Fibroblast of villous mesenchyme (primary cell): ENCODE results near the gene FTO. TPM values are rescaled to one million over a fixed set of nuclear protein-coding genes. Genes with fewer than 3 reads are reported as not detected.

Experiments
- DNase-seq: peaks from one replicate; pipeline ENCODE4 v3.0.0-alpha.2; 2010; ENCODE audit warnings: low read depth
- H3K4me3 ChIP-seq: 2 replicates; pipeline ENCODE4 v1.5.1; 2011; ENCODE audit warnings: low read depth, mild to moderate bottlenecking, low read length
- total RNA-seq: library from RNA; depleted of rRNA; stranded (reverse); fragments of >200 nt; gene quantifications from 2 replicates; pipeline ENCODE4 v1.2.3, GENCODE V29; 2012
- TF ChIP-seq, protein P1 (sequence below): IDR thresholded peaks from 2 replicates; pipeline ENCODE4 v1.5.1; 2012; ENCODE audit warnings: low read depth, mild to moderate bottlenecking, low read length; ENCODE audit not compliant: insufficient read depth

The FTO gene
- total RNA-seq, 1 donor: 157 TPM

DNA sequence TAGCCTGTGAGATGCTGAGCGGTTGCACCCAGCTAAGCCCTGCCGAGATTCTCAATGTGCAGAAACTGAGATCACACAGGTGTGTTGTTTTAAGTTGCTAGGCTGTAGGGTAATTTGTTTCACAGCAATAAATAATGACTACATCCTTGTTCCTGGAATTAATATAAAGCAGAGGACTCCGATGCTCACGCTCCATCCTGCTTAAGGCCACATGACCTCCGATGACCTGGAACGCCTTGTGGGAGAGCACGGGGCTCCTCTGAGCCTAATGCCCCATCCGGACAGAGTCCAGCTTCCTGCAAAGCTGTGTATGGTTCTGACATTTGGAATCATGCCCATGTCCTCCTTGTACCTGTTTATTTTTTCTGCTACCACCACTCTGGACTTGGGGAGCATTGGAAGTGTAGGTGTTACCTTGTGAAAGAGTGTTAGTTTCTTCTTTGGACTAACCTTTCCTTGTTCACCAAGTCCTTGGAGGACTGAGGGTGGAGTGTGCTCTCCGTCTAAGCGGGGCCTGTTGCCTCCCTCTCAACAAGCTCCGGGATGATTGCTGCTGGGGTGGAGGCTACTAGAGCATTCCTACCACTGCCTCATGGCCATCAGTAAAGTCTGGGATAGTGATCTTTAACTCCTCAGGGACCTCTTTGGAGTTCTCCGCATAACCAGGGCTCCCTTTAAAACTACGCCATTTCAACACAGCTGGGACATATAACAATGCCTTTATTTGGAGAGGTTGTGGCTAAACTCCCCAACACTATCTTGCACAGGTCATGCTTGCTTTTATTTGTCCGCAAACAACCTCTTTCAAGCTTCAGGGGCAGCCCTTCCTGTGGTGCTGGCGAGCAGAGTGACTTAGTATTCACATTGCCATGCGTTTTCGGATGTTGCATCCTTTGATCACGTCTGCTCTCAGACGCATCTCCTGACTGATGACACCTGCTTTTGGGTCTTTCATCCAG, 457.3 kb downstream of the FTO start:
- TF ChIP-seq, protein P1, sequence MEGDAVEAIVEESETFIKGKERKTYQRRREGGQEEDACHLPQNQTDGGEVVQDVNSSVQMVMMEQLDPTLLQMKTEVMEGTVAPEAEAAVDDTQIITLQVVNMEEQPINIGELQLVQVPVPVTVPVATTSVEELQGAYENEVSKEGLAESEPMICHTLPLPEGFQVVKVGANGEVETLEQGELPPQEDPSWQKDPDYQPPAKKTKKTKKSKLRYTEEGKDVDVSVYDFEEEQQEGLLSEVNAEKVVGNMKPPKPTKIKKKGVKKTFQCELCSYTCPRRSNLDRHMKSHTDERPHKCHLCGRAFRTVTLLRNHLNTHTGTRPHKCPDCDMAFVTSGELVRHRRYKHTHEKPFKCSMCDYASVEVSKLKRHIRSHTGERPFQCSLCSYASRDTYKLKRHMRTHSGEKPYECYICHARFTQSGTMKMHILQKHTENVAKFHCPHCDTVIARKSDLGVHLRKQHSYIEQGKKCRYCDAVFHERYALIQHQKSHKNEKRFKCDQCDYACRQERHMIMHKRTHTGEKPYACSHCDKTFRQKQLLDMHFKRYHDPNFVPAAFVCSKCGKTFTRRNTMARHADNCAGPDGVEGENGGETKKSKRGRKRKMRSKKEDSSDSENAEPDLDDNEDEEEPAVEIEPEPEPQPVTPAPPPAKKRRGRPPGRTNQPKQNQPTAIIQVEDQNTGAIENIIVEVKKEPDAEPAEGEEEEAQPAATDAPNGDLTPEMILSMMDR: no peak
- no peak for DNase-seq
- no peak overlapping the region for H3K4me3 ChIP-seq

DNA sequence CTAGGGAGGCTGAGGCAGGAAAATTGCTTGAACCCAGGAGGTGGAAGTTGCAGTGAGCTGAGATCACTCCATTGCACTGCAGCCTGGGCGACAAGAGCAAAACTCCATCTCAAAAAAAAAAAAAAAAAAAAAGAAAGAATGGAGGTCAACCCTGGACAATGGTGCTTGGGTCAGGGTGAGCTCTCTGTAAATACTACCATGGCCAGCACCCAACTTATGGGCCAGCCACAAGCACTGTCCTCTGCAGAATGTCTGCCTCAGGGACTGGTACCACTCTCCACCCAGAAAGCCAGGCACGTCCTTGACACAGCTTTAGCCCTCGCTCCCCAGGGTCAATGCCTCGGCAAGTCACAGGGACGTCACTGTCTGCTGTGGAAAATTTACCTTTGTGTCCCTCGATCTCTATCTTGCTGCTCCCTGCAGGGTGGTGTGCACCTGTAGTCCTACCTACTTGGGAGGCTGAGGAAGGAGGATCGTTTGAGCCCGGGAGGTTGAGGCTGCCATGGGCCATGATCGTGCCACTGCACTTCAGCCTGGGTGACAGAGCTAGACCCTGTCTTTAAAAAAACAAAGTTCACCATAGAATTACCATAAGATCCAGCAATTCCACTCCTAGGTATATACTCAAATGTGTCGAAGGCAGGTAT, 459.4 kb downstream of the FTO start:
- DNase-seq: no peak
- H3K4me3 ChIP-seq: no peak overlapping the region
- TF ChIP-seq, protein P1: no peak

DNA sequence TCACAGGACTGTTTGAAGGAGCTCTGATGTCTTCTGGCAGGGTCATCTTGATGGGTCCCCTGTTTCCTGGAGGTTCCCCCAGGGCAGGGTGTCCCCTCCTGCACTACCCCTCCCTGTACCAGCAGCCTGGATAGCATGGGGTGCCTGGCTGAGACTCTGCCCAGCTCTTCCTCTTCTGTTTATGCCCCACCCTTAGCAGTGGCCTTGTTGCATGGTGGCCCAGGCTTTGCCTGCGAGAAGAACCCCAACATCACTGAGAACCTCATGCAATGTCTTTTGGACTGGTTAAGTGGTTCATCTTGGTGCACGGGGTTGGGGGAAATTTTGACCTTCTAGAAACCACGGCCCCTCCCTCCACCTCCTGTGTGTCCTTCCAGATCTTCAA, 460.8 kb downstream of the FTO start:
- no peak overlapping the region for H3K4me3 ChIP-seq
- no peak for DNase-seq
- TF ChIP-seq, protein P1: no peak

DNA sequence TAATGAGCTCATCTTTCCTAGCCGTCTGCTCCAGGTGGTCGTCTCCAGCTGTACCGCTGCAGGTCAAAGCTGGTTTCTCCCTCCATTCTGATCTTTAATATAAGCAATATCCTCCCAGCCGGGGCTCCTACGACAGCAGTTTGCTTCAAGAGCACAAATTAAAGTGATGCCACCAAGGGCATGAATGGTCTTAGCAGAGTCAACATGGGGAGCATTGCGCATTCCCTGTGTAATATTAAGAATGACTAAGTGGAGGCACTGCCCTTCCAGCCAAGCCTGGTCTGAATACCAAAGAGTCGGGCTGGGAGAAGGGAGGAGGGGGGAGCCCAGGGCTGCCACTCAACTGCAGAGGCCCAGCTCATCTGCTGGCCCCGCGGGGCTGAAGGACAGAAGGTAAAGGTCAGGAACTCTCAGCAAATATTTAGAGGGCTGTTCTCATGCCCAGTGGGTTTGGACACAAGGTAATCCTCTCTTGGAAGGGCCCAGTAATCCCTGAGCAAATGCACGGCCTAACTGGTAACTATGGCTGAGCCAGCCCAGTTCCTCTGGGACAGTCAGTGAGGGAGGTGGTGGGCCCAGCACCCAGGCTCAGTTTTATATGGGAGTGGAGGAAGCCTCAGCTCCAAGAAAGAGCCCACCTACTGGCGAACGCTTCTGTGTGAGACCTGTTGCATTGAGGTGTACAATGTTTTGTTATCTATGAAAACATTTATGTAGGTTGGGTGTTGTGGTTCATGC, 461.4 kb downstream of the FTO start:
- no peak for DNase-seq
- no peak overlapping the region for H3K4me3 ChIP-seq
- TF ChIP-seq, protein P1: no peak

- H3K4me3 ChIP-seq: no peak overlapping the region
- TF ChIP-seq, protein P1: no peak
- no peak for DNase-seq
Observed at GRCh38 chr16:54165912-54166865, 462.2 kb downstream of the FTO start.

GRCh38 chr16:54169112-54169511, 465.2 kb downstream of the FTO start:
- no peak for DNase-seq
- TF ChIP-seq, protein P1: no peak
- H3K4me3 ChIP-seq: no peak overlapping the region
